ENCODE results near the gene DDX10.

DDX10 gene

DNA sequence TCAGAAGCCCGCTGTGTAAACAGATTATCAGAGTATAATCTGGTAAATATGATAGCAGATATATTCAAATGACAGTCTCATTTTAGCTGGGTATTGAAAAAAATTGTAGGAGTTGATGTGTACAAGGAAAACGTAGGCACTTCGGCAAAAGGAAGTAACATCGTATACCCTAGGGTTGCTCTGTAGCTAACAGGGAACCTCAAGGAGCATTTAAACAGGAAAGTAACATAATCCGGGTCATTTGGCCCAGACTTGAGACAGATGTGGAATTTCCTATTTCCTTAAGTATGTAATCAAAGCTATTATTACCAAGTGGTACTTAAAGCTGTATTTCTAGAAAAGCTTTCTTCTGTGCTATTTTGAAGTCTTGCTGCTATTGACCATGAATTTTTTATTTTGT lies 215.6 kb downstream of the DDX10 start:
- no peak overlapping the region for H3K27ac ChIP-seq
- H3K36me3 ChIP-seq: no peaks in the 10 kb centered on the region
- H3K27me3 ChIP-seq: no peaks in the 10 kb centered on the region
- H3K9me3 ChIP-seq: no peaks in the 10 kb centered on the region
- TF ChIP-seq, protein P1, sequence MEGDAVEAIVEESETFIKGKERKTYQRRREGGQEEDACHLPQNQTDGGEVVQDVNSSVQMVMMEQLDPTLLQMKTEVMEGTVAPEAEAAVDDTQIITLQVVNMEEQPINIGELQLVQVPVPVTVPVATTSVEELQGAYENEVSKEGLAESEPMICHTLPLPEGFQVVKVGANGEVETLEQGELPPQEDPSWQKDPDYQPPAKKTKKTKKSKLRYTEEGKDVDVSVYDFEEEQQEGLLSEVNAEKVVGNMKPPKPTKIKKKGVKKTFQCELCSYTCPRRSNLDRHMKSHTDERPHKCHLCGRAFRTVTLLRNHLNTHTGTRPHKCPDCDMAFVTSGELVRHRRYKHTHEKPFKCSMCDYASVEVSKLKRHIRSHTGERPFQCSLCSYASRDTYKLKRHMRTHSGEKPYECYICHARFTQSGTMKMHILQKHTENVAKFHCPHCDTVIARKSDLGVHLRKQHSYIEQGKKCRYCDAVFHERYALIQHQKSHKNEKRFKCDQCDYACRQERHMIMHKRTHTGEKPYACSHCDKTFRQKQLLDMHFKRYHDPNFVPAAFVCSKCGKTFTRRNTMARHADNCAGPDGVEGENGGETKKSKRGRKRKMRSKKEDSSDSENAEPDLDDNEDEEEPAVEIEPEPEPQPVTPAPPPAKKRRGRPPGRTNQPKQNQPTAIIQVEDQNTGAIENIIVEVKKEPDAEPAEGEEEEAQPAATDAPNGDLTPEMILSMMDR (IDR thresholded peaks at IDR 0.05): no peak
- H3K4me3 ChIP-seq (ENCODE audit: low read depth in 1 of 2, low read length in 1 of 2): no peak overlapping the region
- H3K4me1 ChIP-seq (ENCODE audit: control insufficient read depth in 1 of 2, insufficient read depth in 1 of 2, low read depth in 1 of 2, low read length in 1 of 2): no peaks in the 10 kb centered on the region

DNA sequence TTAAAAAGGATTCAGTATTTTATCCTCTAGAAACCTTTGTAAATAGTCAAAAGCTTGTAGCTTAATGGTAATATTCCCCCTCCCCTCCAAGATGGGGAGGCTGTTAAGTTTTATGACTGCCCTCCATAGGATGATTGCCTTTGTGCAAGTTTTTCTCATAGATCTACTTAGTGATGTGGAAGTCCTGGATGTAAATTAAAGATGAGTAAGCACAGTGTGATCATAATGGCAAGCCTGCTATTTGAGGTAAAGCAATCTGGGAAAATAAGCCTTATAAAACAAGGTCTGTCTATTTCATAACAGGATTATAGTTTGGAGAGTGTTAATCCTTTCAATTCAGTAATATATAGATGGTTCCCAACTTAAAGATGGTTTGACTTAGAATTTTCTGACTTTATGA lies 216.3 kb downstream of the DDX10 start:
- no peaks in the 10 kb centered on the region for H3K27me3 ChIP-seq
- H3K9me3 ChIP-seq: no peaks in the 10 kb centered on the region
- no peak overlapping the region for H3K27ac ChIP-seq
- H3K4me3 ChIP-seq (ENCODE audit: low read depth in 1 of 2, low read length in 1 of 2): no peak overlapping the region
- no peaks in the 10 kb centered on the region for H3K36me3 ChIP-seq
- TF ChIP-seq, protein P1 (IDR thresholded peaks at IDR 0.05): no peak
- no peaks in the 10 kb centered on the region for H3K4me1 ChIP-seq (ENCODE audit: control insufficient read depth in 1 of 2, insufficient read depth in 1 of 2, low read depth in 1 of 2, low read length in 1 of 2)

DNA sequence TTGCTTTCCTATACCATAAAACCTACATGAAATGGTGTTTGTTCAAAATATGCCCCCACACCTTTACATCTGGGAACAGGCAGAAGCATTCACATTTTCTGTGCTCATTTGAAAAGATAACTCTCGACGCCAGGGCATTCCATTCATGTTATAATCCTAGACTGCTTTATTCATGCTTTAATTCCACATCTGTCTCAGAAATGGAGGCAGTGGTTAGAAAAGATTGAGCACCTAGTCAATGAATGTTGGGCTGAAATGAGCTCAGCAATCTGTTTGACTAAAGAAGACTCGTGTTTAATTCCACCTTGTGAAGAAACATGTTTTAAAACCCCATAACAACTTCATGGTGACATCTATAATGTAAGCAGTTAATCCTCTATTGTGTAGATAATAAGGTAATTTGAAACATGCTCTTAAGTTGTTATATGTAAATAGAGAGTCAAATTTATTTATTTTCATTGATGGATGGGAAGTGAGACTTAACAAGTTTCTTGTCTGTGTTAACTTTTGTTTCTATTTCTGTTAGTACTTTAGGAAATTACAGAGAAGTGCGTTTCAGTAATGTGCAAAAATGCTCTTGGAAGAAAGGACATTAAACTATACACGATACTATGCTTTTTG lies 217.5 kb downstream of the DDX10 start:
- TF ChIP-seq, protein P1 (IDR thresholded peaks at IDR 0.05): no peak
- Histone ChIP-seq H3K4me3 (ENCODE audit: low read depth in 1 of 2, low read length in 1 of 2) (no peak overlapping the region), H3K27ac (no peak overlapping the region), H3K9me3 (no peaks in the 10 kb centered on the region), H3K4me1 (ENCODE audit: control insufficient read depth in 1 of 2, insufficient read depth in 1 of 2, low read depth in 1 of 2, low read length in 1 of 2) (no peaks in the 10 kb centered on the region), H3K27me3 (no peaks in the 10 kb centered on the region), H3K36me3 (no peaks in the 10 kb centered on the region)

GRCh38 chr11:108886005-108886659 lies 221.3 kb downstream of the DDX10 start:
- Histone ChIP-seq H3K36me3 (no peaks in the 10 kb centered on the region), H3K4me3 (ENCODE audit: low read depth in 1 of 2, low read length in 1 of 2) (no peak overlapping the region), H3K27me3 (no peaks in the 10 kb centered on the region), H3K4me1 (ENCODE audit: control insufficient read depth in 1 of 2, insufficient read depth in 1 of 2, low read depth in 1 of 2, low read length in 1 of 2) (no peaks in the 10 kb centered on the region), H3K27ac (no peak overlapping the region), H3K9me3 (no peaks in the 10 kb centered on the region)
- TF ChIP-seq, protein P1 (IDR thresholded peaks at IDR 0.05): no peak

- no peak overlapping the region for H3K27ac ChIP-seq
- no peaks in the 10 kb centered on the region for H3K36me3 ChIP-seq
- TF ChIP-seq, protein P1 (IDR thresholded peaks at IDR 0.05): no peak
- no peaks in the 10 kb centered on the region for H3K4me1 ChIP-seq (ENCODE audit: control insufficient read depth in 1 of 2, insufficient read depth in 1 of 2, low read depth in 1 of 2, low read length in 1 of 2)
- H3K9me3 ChIP-seq: no peaks in the 10 kb centered on the region
- H3K4me3 ChIP-seq (ENCODE audit: low read depth in 1 of 2, low read length in 1 of 2): no peak overlapping the region
- no peaks in the 10 kb centered on the region for H3K27me3 ChIP-seq
Observed at GRCh38 chr11:108886660-108887009, 221.8 kb downstream of the DDX10 start.
